NCI-H1436 (cell line): Measurements from ENCODE around the gene SERPINA3.
"Not testable (repeated sequence)": the region's sequence is repeated elsewhere in the genome, so short reads cannot be mapped to it uniquely, and the experiment has no call there.

ENCODE experiments used
- DNase-seq: peaks from one replicate; lab custom pipeline; 2025; lab: John Stamatoyannopoulos, UW

SERPINA3 gene

DNA sequence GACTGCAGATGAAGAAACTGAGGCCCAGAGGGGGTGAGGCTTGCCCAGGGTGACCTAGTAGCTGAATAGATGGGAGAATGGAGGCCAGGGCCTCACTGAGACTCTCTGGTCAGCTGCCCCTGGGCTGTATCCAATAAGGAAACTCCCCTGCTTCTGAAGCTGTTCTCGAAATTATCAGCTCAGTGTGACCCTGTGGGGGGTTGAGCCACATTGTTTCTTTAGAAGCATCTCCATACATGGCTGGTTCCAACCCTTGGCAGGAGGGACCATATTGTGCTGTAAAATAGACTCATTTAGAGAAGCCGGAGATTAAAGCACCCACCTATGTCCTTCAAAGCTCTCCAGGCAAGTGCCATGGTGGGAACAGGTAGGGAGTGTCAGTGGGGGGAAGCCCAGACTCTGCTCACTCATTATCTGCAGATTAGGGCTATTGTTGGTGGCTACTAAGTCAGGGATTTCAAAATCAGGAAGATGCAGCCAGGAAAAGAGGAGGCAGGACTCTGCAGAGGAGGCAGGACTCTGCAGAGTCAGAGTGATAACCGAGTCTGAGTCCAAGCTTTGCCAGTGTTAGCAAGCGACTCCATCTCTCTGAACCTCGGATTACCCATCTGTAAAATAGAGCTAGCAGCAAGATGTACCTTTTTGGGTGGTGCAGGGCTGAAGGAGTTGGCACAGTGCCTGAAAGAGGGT, 27.5 kb upstream of the SERPINA3 start:
- DNase-seq: no peak

DNA sequence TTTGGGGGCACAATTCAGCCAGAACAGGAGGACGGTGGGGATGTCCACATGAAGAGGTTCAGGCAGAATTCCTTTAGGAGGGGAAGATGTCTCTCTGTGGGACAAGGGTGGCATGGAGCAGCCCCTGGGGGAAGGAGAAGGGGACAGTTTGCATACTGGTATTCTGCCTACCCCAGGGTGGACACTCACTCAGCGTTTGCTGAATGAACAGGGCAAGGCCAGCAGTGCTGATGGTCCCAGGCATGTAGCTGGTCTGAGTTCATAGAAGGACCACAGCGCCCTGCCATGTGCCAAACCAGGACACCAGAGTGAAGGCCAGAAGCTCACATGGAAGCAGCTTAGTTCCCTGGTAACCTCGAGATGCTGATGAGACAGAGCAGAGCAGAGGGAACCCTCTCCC, 25.6 kb upstream of the SERPINA3 start:
- DNase-seq: no peak

DNA sequence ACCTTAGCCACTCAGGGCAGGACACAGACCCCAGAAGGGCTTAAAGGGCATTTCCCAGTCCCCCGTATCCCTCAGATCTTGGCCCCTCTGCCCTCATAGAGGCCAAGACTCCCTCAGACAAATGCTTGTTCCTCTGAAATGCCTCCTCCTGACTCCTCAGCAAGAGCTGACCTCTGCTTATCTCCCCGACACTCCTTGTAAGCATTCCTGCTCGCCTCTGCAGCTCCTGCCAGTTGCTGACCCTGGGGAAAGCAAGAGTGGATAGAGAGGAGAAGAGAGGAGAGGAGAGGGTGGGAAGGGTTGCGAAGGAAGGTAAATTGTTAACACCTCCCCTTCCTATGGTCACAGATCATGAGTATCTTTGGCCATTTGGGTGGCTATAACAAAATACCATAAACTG, 23.9 kb upstream of the SERPINA3 start:
- DNase-seq: no peak

DNA sequence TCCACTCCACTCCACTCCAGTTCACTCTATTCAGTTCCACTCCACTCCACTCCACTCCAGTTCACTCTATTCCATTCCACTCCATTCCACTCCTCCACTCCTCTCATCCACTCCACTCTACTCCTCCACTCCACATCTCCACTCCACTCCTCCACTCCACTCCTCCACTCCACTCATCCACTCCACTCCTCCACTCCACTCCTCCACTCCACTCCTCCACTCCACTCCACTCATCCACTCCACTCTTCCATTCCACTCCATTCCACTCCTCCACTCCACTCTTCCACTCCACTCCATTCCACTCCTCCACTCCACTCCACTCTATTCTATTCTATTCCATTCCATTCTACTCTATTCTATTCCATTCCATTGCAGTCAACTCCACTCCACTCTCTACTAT, 21.1 kb upstream of the SERPINA3 start:
- DNase-seq: no peak

DNA sequence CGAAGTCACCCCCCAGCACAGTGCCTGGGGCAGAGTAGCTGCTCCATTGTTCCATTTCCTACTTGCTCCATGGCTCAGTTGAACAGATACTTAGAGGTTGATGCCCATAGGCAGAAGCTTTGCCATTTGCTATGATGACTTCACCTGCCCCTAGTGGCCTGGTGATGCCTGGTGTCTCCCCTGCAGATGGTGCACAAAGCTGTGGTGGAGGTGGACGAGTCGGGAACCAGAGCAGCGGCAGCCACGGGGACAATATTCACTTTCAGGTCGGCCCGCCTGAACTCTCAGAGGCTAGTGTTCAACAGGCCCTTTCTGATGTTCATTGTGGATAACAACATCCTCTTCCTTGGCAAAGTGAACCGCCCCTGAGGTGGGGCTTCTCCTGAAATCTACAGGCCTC, 20.3 kb upstream of the SERPINA3 start:
- DNase-seq: no peak

DNA sequence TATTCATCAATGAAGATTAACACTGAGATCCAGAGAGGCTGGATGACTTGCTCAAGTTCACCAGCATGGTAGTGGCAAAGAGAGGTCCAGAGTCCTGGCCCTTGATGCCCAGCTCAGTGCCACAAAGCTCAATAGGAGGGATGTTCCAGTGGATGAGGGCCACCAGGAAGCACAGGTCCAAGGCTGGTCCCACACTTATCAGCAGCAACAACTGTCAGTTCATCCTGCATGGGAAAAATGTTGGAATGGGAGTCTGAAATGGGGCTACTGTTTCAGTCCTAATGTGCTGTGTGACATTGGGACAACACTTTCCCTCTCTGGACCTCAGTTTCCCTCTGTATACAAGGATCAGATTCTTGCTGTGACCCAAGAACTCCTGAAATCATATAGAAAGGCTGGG, 19.7 kb upstream of the SERPINA3 start:
- no peak for DNase-seq

DNA sequence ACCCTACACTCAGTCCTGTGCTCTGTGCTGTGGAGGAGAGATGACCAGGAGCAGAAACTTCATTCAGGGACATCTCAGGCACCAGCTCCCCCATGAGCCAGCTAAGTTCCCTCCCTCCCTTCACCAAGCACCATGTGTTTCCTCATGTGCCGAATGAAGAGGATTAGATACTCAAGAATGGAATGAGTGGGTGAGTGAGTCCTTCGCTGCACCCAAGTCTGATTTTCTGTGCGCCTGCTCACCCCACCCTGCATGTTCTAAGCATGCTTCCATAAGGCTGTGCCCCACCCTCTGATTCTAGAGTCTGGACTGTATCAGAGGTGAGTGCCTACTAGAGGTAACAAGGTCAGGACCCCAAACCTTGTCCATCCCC, 18.8 kb upstream of the SERPINA3 start:
- no peak for DNase-seq

DNA sequence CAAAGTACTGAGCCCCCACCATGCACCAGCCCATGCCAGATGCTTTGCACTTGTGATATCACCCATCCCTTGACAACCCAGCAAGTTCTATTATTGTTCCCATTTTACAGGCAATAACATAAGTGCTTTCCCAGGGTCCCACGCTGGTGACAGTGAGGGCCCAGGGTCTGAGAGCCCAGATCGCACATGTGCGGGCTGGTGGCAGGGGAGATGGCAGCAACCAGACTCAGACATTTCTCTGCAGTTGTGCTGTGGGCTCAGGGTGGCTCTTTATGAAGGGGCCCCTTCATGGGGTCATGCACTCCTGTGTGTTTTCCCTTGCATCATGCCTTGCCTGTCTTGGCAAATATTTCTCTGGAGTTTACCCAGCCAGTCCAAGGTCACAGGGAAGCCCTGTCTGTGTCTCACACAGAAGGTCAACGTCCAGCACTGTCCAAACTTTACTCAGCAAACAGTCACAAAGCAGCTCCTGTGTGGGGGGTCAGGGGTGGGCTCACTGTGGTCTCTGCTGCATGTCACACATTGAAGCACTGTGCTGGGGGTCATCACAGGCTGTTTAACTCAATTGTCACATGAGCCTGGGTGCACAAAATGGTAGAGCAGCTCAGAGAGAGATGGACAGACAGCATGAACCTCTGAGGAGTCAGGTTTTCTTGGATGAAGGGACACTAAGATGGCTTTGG, 18.3 kb upstream of the SERPINA3 start:
- DNase-seq: no peak

DNA sequence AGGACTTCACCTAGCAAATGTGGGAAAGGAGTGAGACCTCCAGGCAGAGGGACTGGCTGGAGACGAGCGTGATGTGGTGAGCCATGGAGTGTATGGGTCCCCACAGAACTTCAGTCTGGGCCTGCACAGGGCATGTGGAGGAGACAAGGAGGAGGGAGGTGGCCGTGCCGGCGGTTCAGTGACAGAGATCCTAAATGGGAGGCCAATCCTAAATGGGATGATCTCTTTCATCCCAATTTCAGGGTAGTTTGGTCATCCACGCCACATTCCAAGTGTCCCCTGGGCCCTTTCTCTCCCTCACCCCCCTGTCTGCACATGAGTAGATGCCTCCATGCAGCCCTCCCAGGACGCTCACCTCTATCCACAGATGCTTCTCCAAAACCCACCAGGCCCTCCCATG, 17.8 kb upstream of the SERPINA3 start:
- DNase-seq: no peak

DNA sequence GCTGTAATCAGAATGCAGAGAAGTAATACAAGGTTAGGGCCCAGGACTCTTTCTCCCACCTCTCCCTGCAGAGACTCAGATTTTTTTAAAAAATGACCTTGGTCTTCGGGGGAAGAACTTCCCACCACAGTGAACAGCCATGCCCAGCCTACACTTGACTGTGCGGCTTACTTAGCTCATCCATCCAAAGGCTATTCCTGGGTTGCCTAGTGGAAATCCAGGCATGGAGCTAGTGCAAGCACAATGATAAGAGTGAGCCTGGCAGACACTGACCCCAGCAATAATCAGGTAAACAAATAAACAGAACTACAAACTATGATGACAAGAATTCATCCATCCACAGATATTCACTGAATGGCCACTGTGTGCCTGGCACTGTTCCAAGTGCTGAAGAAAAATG, 16.3 kb upstream of the SERPINA3 start:
- no peak for DNase-seq

DNA sequence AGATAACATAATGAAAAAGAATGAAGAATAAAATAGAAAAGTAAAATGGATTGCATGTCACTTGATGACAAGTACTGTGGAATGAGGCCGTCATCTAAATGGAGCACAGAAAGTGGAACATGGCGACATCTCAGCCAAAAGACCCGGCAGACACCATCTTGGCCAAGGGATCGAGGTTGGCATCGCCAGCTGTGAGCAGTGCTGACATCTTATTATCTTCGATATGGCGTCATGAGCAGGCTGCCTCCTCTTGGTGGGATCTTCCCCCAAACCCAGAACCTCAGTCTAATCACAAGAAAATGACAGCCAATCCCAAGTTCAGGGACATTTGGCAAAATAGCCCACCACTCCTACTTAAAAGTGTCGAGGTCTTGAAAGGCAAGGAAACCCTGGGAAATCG, 15.8 kb upstream of the SERPINA3 start:
- DNase-seq: no peak

DNA sequence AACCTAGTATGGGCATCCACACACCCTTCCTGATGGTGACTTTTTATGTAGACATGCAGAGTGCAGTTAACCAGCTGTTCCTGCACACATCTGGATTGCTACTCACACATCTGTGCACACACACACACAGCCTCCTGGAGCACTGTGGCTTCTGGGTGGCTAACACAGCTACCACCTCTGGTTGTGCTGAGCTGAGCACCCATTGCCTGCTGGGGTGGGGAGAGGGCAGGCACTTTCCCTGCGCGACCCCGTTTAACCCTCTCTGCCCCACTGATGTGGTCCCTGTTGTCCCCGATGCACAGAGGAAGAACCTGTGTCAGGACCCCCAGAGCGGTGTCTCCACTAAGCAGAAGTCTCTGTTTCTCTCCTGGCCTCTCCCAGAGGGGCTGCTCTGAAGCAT, 14.4 kb upstream of the SERPINA3 start:
- no peak for DNase-seq

DNA sequence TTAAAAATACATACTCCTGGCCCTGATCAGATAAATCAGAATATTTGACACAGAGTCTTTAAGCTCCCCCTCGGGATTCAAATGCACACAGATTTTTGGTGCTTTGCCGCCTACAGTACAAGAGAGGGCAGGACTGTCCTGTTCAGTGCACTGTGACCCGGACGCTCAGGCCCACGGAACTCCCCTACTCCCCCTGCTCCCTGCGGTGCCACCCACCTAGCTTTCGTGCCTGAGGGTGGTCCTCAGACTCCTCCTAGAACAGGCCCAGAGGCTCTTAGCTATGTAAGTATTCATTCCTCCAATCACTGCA, 13.7 kb upstream of the SERPINA3 start:
- no peak for DNase-seq

DNA sequence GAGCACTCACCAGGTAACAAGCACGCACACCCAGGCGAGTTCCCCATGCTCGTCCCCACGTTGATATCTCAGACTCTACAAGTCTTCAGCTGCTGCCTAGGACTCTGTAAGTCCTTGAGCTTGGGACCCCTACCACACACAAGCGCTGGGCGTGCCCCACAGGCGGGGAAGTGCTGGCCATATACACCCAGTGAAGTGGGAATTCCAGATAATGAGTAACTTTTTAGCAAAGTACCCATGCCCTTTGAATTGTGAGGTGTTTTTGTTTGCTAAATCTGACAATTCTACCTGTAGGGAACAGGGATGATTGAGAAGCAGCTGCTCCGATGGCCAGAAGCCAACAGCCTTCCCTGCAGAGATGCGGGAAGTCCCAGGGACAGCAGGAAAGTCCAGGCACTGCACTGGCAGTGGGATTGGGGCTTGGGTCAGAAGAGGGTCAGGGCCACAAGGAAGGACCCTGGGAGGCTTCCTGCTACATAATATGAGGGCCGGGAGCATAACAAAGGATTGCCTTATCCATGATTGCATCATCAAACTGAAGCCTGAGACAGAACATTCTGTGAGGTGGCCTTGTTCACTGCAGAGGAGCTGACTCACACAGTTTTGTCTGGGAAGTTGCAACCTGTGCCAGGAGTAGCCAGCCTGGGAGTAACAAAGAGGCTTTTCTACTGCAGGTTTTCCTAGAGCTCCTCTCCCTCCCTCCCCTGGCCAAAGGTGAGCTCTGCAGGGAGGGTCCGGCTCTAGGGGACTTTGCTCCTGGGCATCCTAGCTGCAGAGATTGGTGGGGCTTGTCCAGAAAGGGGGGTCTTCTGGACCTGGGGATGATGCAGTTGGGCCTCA, 13.2 kb upstream of the SERPINA3 start:
- no peak for DNase-seq

DNA sequence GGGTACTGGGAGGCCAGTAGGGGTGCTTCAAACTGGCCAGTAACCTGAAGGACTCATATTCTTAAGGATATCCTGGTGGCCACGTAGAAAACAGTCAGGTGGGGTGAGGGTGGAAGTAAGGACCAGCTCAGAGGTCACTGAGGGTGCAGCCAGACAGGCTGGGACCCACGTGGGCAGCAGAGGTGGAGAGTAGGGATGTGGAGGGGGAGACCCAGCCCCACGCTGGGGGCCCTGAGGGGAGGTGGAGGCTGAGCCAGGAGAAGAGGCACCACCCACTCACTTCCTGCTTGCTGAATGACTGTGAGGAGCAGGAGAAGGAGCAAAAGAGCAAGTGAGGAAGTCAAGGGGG, 12.6 kb upstream of the SERPINA3 start:
- DNase-seq: no peak

DNA sequence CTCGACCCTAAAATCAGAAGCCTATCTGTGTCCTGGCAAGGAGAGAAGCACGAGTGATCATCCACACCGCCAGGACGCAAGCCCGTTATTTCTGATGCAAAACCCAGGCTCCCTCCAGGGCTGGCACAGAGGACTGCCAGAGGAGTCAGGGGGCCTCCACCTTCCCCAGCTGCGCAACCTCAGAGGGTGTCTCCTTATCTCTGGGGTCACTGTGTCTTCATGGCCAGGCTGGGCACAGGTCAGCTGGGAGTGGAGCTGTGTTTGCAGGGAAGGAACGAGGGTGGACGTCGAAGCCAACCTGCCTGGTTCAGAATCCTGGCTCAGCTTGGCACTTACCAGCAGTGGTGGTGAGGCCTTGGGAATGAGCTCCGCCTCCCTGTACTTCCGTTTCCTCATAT, 12.0 kb upstream of the SERPINA3 start:
- no peak for DNase-seq

DNA sequence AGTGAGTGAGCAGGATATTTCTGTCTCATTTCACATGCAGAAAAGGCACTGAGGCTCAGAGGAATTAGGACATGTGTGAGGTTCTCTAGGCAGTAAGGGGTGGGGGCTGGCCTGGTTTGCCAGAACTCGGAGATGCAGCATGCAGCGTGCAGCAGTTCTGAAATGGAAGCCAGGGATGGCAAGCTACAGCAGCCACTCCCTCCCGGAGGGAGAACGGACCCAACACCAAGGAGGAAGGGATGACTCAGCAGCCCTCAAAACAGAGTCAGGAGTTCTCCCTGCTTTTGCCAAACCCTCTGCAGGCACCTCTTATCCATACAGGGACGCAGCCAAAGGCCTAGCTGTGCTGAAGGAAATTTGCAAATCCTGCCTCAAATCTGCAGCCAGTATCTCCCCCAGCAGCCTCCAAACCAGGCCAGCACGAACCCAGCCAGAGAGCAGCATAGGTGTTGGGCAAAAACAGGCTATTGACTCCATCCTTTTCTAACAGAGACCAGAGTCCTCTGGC, 10.3 kb upstream of the SERPINA3 start:
- DNase-seq: no peak

DNA sequence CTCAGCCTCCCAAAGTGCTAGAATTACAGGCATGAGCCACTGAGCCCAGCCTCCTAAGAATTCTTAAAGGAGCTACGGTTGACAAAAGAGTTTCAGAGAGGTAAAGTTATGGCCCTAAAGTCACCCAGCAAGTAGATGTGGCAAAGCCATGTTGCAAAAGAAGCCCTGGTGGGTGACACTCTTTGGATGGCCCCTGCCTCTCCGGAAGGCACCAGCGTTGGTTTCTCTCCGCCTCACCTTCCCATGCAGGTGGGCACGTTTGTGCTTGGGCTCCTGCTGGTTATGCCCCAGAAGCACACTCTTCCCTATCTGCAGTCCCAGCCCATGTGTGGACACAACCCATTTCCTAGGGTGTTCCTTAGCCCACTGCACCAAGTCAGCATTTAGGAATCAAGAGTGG, 9.5 kb upstream of the SERPINA3 start:
- no peak for DNase-seq

DNA sequence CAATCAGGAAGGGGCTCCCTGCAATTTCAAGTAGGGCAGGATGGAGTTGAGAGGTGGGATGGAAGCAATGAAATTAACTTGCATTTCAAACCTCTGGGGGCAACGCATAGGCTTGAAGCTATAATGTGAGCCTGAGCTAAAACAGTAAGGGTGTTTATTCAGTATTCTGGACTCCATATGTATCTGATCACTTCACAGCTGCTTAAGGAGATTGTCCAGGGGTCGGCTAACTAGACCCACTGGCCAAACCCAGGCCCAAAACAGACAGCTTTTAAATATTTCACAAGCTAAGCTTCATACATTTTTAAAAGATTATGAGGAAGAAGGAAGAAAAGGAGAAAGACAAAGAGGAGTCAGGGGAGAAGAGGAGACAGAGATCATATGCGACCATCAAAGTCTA, 6.8 kb upstream of the SERPINA3 start:
- DNase-seq: no peak

DNA sequence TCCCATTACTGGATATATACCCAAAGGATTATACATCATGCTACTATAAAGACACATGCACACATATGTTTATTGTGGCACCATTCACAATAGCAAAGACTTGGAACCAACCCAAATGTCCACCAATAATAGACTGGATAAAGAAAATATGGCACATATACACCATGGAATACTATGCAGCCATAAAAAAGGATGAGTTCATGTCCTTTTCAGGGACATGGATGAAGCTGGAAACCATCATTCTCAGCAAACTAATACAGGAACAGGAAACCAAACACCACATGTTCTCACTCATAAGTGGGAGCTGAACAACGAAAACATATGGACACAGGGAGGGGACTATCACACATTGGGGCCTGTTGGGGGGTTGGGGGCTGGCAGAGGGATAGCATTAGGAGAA, 3.2 kb upstream of the SERPINA3 start:
- not testable (repeated sequence) for DNase-seq

DNA sequence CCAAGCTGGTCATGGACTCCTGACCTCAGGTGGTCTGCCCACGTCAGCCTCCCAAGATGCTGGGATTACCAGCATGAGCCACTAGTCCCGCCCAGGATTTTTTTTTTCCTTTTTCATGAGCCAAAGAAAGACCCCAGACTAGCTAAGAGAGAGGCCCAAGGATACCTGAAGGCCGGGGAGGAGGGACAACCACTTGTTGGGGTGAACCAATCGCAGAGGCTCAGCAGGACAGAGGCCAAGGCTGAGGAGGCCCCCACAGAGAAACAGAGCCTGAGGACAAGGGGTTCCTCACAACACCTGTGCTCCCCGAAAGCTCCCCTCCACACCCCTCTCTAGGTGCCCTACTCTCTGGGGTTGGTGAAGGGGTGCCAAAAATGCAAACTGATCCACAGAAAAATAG, 1.0 kb upstream of the SERPINA3 start:
- no peak for DNase-seq

DNA sequence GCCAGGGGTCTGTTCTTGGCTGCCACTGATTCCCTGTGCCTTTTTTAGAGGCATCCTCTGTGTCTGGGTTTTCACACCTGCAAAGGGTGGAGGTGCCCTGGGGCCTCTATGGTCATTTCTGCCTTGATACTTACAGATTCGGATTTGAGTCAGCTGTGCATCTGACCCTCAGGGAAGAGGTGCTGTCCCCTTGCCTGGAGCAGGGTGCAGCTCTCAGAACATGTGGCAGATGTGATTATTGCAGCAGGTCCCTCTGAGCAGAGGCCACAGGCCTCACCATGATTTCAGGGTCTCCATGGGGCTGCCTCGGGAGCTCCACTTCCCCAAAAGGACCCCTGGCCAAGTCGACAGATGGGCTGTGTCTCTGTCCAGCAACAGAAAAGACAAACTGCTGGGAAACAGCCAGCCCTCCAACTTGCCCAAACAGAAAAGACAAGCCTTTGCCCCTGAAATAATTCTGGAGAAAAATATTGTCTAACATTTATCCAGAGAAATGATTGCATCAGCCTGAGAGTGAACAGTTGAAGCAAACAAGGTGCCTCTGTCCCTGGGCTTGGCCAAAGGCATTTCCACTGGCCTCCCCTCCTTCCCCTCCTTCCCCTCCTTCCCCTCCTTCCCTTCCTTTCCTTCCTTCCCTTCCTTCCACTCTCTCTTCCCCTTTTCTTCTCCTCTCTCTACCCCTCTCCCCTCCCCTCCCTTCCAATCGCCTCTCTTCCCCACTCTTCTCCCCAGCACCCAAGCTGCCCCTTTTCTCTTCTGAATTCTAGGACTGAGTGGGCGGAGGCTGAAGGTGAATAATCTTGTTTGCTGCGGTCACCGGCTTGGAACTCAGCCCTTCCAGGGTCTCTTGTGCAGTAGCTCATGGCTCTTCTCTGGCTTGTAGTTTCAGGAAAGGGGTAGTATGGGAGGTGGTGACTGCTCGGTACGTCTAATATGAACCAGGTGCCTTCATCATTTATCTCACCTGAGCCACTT, 676 bp downstream of the SERPINA3 start:
- no peak for DNase-seq
